MCF 10A (cell line): ENCODE results near the gene PRSS36. TPM values are rescaled to one million over a fixed set of nuclear protein-coding genes. Genes with fewer than 3 reads are reported as not detected.
"Not testable (repeated sequence)": the region's sequence is repeated elsewhere in the genome, so short reads cannot be mapped to it uniquely, and the experiment has no call there.

Experiments
- BruUV-seq: library from RNA; stranded (reverse); fragments of 400-500 nt; replicated peaks from 2 replicates; lab custom pipeline; 2021; lab: Mats Ljungman, UMichigan
- CTCF ChIA-PET: fragments of 300-600 bp; sonication (Branson Sonifier 250); formaldehyde crosslinking; extraction: SDS; loops from one replicate; lab custom pipeline; 2021; ENCODE audit warnings: antibody characterized with exemption, inconsistent platforms; lab: Yijun Ruan, JAX
- POLR2A ChIA-PET: fragments of 300-600, 350-650 bp; sonication (Branson Sonifier 250); formaldehyde crosslinking; extraction: SDS; loops from one replicate; lab custom pipeline; 2020; ENCODE audit warnings: antibody characterized with exemption, inconsistent platforms; lab: Yijun Ruan, JAX
- DNase-seq: peaks from one replicate; pipeline ENCODE4 v3.0.0-alpha.2; 2018; ENCODE audit not compliant: unreplicated experiment
- H3K27ac Mint-ChIP-seq: one replicate; pipeline ENCODE4 v1.8.0; 2022; ENCODE audit warnings: mild to moderate bottlenecking, low read depth, mixed read lengths; ENCODE audit not compliant: unreplicated experiment
- H3K27me3 Mint-ChIP-seq: one replicate; pipeline ENCODE4 v1.8.0; 2022; ENCODE audit warnings: mixed read lengths; ENCODE audit not compliant: insufficient read depth, unreplicated experiment
- H3K36me3 Mint-ChIP-seq: one replicate; pipeline ENCODE4 v1.8.0; 2022; ENCODE audit warnings: mild to moderate bottlenecking, moderate library complexity, mixed read lengths; ENCODE audit not compliant: insufficient read depth, unreplicated experiment
- H3K4me1 Mint-ChIP-seq: one replicate; pipeline ENCODE4 v1.8.0; 2022; ENCODE audit warnings: mixed read lengths; ENCODE audit not compliant: insufficient read depth, unreplicated experiment
- H3K4me3 Mint-ChIP-seq: one replicate; pipeline ENCODE4 v1.8.0; 2022; ENCODE audit warnings: mild to moderate bottlenecking, moderate library complexity, mixed read lengths; ENCODE audit not compliant: unreplicated experiment
- H3K9me3 Mint-ChIP-seq: one replicate; pipeline ENCODE4 v1.8.0; 2022; ENCODE audit warnings: mixed read lengths; ENCODE audit not compliant: unreplicated experiment
- intact Hi-C: fragments of 100-400 bp; cut with micrococcal nuclease; formaldehyde crosslinking; loops from 2 replicates; pipeline ENCODE4 v1.14.1; 2022
- total RNA-seq: library from RNA; stranded (reverse); gene quantifications from 2 replicates; pipeline ENCODE4 v1.2.3, GENCODE V29; 2022
- TF ChIP-seq, protein P1 (sequence below): fragments of 200-600 bp; IDR thresholded peaks from one replicate; pipeline ENCODE4 v1.8.0; 2022; ENCODE audit warnings: antibody characterized with exemption, mild to moderate bottlenecking; ENCODE audit not compliant: unreplicated experiment

The PRSS36 gene
- total RNA-seq, 1 experiment from 2014 or later: 1.0 TPM

DNA sequence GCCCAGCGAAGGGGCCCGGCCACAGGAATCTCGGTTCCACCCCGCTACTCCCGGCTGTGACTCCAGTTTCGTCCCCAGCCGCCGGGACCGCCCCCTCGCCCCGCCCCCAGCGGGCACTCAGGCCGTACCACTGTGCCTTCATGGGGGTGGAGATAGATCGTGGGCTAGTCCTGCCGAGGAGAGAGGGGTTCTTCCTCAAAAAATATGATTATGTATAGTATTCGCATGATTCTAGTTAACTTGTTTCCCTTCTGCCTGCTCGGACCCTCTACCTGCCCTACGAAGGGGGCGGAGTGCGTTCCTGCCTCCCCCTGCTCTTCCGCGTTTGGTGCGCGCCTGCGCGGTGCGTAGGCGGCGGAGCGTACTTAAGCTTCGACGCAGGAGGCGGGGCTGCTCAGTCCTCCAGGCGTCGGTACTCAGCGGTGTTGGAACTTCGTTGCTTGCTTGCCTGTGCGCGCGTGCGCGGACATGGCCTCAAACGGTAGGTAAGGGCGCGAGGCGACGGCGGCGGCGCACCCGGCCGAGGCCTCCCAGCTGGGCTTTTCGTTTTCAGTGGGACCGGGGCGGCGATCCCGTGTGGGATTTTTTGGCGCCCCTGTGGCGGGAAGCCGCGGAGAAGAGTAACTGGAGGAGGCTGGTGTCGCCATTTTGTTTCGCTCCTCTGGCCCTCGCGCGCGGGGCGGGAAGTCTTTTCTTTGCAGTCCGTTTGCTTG, 30.0 kb upstream of the PRSS36 start, which contains the start of gene FUS:
Gene FUS (plus strand): TSS at position 393 of the 713 bp plus-strand sequence. CDS start 76 bp downstream, at position 469.
- Mint-ChIP-seq H3K36me3 (peaks cover 49% of the 10 kb centered on the region), H3K27ac (peak within 1 kb of the TSS; percentile 99), H3K27me3 (no peaks in the 10 kb centered on the region), H3K9me3 (no peaks in the 10 kb centered on the region), H3K4me3 (peak within 1 kb of the TSS; percentile 95), H3K4me1 (peaks cover 26% of the 10 kb centered on the region)
- BruUV-seq: no TSS peak
- peak; percentile 82 for DNase-seq
- TF ChIP-seq, protein P1, sequence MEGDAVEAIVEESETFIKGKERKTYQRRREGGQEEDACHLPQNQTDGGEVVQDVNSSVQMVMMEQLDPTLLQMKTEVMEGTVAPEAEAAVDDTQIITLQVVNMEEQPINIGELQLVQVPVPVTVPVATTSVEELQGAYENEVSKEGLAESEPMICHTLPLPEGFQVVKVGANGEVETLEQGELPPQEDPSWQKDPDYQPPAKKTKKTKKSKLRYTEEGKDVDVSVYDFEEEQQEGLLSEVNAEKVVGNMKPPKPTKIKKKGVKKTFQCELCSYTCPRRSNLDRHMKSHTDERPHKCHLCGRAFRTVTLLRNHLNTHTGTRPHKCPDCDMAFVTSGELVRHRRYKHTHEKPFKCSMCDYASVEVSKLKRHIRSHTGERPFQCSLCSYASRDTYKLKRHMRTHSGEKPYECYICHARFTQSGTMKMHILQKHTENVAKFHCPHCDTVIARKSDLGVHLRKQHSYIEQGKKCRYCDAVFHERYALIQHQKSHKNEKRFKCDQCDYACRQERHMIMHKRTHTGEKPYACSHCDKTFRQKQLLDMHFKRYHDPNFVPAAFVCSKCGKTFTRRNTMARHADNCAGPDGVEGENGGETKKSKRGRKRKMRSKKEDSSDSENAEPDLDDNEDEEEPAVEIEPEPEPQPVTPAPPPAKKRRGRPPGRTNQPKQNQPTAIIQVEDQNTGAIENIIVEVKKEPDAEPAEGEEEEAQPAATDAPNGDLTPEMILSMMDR: no peak
- ChIA-PET CTCF (interaction anchor here (0.6 to 1.2 kb wide), 5 partner anchors 14 to 281 kb away, joined by 3 to 6 read pairs (median 4); no protein-coding TSS in a partner anchor), POLR2A (interaction anchor here (0.7 to 2.8 kb wide), 44 partner anchors 9 to 698 kb away, joined by 3 to 53 read pairs (median 5); partner anchors contain the start of genes ARMC5, KAT8, PRSS8 and PYCARD)
- intact Hi-C loops: loop anchor here (2.0 to 10.0 kb wide), 5 partner anchors 38 to 515 kb away; partner anchors contain the start of genes KAT8 and ZNF843

DNA sequence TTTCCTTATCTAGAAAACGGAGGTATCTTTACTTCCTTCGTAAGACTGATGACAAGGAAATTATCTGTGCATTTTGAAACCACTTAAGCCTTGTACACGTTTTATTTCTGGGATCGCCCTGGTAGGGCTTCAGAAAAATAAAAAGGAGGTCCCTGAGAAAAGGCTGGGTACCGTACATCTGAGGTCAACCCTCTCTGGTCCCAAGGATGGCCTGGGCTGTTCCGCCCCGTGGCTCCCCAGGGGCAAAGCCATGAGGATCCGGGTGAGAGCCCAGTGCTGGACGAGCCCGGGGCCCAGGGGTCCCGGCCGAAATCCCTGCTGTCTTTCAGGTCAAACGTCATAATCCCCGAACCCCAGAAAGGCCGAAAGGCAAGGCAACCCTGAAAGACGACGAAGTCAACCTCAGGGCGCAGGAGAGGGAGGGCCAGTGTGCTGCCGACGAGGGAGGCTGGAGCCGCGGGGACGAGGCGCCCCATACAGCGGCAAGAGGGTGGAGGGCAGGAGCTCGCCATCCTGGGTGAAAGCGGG, 29.4 kb upstream of the PRSS36 start:
- H3K4me1 Mint-ChIP-seq: peaks cover 26% of the 10 kb centered on the region
- H3K4me3 Mint-ChIP-seq: peak overlapping the region; percentile 95
- no peaks in the 10 kb centered on the region for H3K9me3 Mint-ChIP-seq
- peak overlapping the region; percentile 99 for H3K27ac Mint-ChIP-seq
- BruUV-seq: TSS peak; percentile 86
- TF ChIP-seq, protein P1: no peak
- intact Hi-C loops: loop anchor here (5.0 kb wide), 1 partner anchor 37 kb away; no protein-coding TSS in a partner anchor
- ChIA-PET CTCF (interaction anchor here (1.0 to 1.2 kb wide), 2 partner anchors 20 to 204 kb away, joined by 3 to 6 read pairs; no protein-coding TSS in a partner anchor), POLR2A (interaction anchor here (0.7 to 2.8 kb wide), 36 partner anchors 8 to 534 kb away, joined by 3 to 53 read pairs (median 6); partner anchors contain the start of genes ARMC5, KAT8, PRSS8 and PYCARD)
- no peaks in the 10 kb centered on the region for H3K27me3 Mint-ChIP-seq
- peaks cover 43% of the 10 kb centered on the region for H3K36me3 Mint-ChIP-seq
- DNase-seq: no peak

DNA sequence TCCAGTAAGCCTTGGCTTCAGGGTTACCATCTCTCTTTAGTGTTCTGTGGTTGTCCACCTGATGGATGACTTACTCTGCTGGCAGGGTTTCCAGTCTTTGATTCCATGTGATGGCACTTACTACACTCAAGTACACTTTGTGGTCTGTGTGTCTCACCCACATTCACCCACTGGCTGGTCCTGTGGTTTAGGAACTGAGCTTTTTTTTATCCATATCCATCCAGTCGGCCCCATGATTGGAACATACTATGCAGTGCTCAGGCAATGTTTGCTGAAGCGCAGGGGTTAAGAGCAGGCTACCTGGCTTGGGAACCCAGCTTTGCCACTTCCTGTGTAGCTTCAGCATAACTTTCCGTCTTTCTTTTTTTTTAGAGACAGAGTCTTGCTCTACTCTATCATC, 27.3 kb upstream of the PRSS36 start:
- ChIA-PET CTCF (interaction anchor here (0.6 to 1.2 kb wide), 4 partner anchors 14 to 122 kb away, joined by 3 to 4 read pairs (median 4); partner anchors contain the start of gene KAT8), POLR2A (interaction anchor here (0.6 to 1.5 kb wide), 3 partner anchors 35 to 60 kb away, joined by 3 to 7 read pairs (median 3); partner anchors contain the start of gene KAT8)
- intact Hi-C loops: loop anchor here (5.0 kb wide), 1 partner anchor 35 kb away; no protein-coding TSS in a partner anchor
- no TSS peak for BruUV-seq
- Mint-ChIP-seq H3K9me3 (no peaks in the 10 kb centered on the region), H3K4me1 (peaks cover 8% of the 10 kb centered on the region), H3K27me3 (no peaks in the 10 kb centered on the region), H3K36me3 (peaks cover 21% of the 10 kb centered on the region), H3K4me3 (no peak overlapping the region), H3K27ac (no peak overlapping the region)
- TF ChIP-seq, protein P1: no peak
- DNase-seq: peak; percentile 57

DNA sequence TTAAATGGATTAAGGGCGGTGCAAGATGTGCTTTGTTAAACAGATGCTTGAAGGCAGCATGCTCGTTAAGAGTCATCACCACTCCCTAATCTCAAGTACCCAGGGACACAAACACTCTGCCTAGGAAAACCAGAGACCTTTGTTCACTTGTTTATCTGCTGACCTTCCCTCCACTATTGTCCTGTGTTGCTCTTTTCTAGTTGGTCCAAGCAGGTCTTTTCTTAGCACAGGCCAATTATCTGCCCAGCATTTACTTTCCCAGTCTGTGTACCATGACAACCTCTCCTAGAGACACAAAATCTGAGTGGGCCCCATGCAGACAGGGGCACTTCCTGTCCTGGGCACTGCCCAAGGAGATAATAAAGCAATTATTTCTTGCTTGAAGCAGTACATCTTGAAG, 20.2 kb upstream of the PRSS36 start:
- H3K9me3 Mint-ChIP-seq, BruUV-seq, H3K36me3 Mint-ChIP-seq, H3K27me3 Mint-ChIP-seq, DNase-seq, POLR2A ChIA-PET, intact Hi-C loops, H3K4me1 Mint-ChIP-seq, H3K4me3 Mint-ChIP-seq, H3K27ac Mint-ChIP-seq: not testable (repeated sequence)
- CTCF ChIA-PET: interaction anchor here (0.6 kb wide), 1 partner anchor 28 kb away, joined by 4 read pairs; no protein-coding TSS in a partner anchor
